HepG2 (cell line): ENCODE data around the gene SEMA3B. TPM values are rescaled to one million over a fixed set of nuclear protein-coding genes. Genes with fewer than 3 reads are reported as not detected.

Experiments used
- AGO2 ChIP-seq: fragments of 200-400 bp; formaldehyde crosslinking; optimal IDR thresholded peaks from 2 replicates; pipeline ENCODE3; 2017; ENCODE audit warnings: mild to moderate bottlenecking, low read depth, low read length, moderate library complexity
- AKAP8 ChIP-seq: sonication (generic); formaldehyde crosslinking; IDR thresholded peaks from 2 replicates; pipeline ENCODE4 v1.5.1; 2020; ENCODE audit warnings: mild to moderate bottlenecking, missing genetic modification reagents
- ATF2 ChIP-seq: sonication (generic); formaldehyde crosslinking; IDR thresholded peaks from 2 replicates; pipeline ENCODE4 v1.4.0; 2020; ENCODE audit warnings: missing genetic modification reagents
- BCL3 ChIP-seq: sonication (generic); formaldehyde crosslinking; IDR thresholded peaks from 2 replicates; pipeline ENCODE4 v1.5.1; 2020; ENCODE audit warnings: mild to moderate bottlenecking, missing genetic modification reagents, moderate library complexity
- DZIP1 ChIP-seq: sonication (generic); formaldehyde crosslinking; IDR thresholded peaks from 2 replicates; pipeline ENCODE4 v1.5.0; 2020; ENCODE audit warnings: mild to moderate bottlenecking, missing genetic modification reagents
- E2F1 ChIP-seq: sonication (generic); formaldehyde crosslinking; IDR thresholded peaks from 2 replicates; pipeline ENCODE4 v1.5.0; 2020; ENCODE audit warnings: missing genetic modification reagents
- EEA1 ChIP-seq: sonication (generic); formaldehyde crosslinking; IDR thresholded peaks from 2 replicates; pipeline ENCODE4 v1.5.1; 2020; ENCODE audit warnings: mild to moderate bottlenecking, missing genetic modification reagents, borderline replicate concordance
- EHMT2 ChIP-seq: fragments of 200-600 bp; sonication (generic); IDR thresholded peaks from 2 replicates; pipeline ENCODE4 v1.7.0; 2017; ENCODE audit warnings: antibody characterized with exemption, low read depth, low read length, borderline replicate concordance
- ELF1 ChIP-seq: sonication (generic); formaldehyde crosslinking; IDR thresholded peaks from 2 replicates; pipeline ENCODE4 v1.4.0; 2020; ENCODE audit warnings: missing genetic modification reagents
- FOXM1 ChIP-seq: sonication (generic); formaldehyde crosslinking; IDR thresholded peaks from 2 replicates; pipeline ENCODE4 v1.5.0; 2020; ENCODE audit warnings: missing genetic modification reagents
- KLF15 ChIP-seq: sonication (generic); formaldehyde crosslinking; IDR thresholded peaks from 2 replicates; pipeline ENCODE4 v1.8.1; 2023; ENCODE audit warnings: borderline replicate concordance, mild to moderate bottlenecking, inconsistent platforms, missing genetic modification reagents, mixed read lengths
- NR2F6 ChIP-seq, 2 experiments: IDR thresholded peaks; 2 replicates each; pipeline ENCODE4 v1.6.1; 2016; ENCODE audit warnings: antibody characterized with exemption in 1 of 2, mild to moderate bottlenecking in 1 of 2
- POLR2G ChIP-seq: fragments of 200-400 bp; formaldehyde crosslinking; IDR thresholded peaks from 2 replicates; pipeline ENCODE4 v1.6.1; 2018; ENCODE audit warnings: mild to moderate bottlenecking, low read depth, low read length, moderate library complexity
- PRPF4 ChIP-seq: fragments of 200-400 bp; formaldehyde crosslinking; IDR thresholded peaks from 2 replicates; pipeline ENCODE4 v1.6.1; 2016; ENCODE audit warnings: low read length, low read depth; ENCODE audit not compliant: poor library complexity, severe bottlenecking
- RNF219 ChIP-seq: sonication (generic); formaldehyde crosslinking; IDR thresholded peaks from 2 replicates; pipeline ENCODE4 v1.5.0; 2020; ENCODE audit warnings: mild to moderate bottlenecking, missing genetic modification reagents
- TCF7L2 ChIP-seq: IDR thresholded peaks from 2 replicates; pipeline ENCODE4 v1.6.1; 2011; ENCODE audit warnings: mild to moderate bottlenecking, low read depth, low read length, moderate library complexity
- TMF1 ChIP-seq: sonication (generic); formaldehyde crosslinking; IDR thresholded peaks from 2 replicates; pipeline ENCODE4 v1.8.1; 2022; ENCODE audit warnings: low read depth, missing genetic modification reagents
- ZNF143 ChIP-seq: sonication (generic); formaldehyde crosslinking; IDR thresholded peaks from 2 replicates; pipeline ENCODE4 v1.4.0; 2020; ENCODE audit warnings: missing genetic modification reagents
- ZNF225 ChIP-seq: sonication (generic); formaldehyde crosslinking; IDR thresholded peaks from 2 replicates; pipeline ENCODE4 v1.4.0; 2020; ENCODE audit warnings: mild to moderate bottlenecking, missing genetic modification reagents
- ZNF292 ChIP-seq: sonication (generic); formaldehyde crosslinking; IDR thresholded peaks from 2 replicates; pipeline ENCODE4 v1.8.1; 2022; ENCODE audit warnings: mild to moderate bottlenecking, low read depth, missing genetic modification reagents, borderline replicate concordance
- ZNF562 ChIP-seq: sonication (generic); formaldehyde crosslinking; IDR thresholded peaks from 2 replicates; pipeline ENCODE4 v1.8.0; 2022; ENCODE audit warnings: missing genetic modification reagents, borderline replicate concordance
- ZNF75D ChIP-seq: sonication (generic); formaldehyde crosslinking; IDR thresholded peaks from 2 replicates; pipeline ENCODE4 v1.8.1; 2023; ENCODE audit warnings: missing genetic modification reagents, mild to moderate bottlenecking, borderline replicate concordance
- ZNF761 ChIP-seq: sonication (generic); formaldehyde crosslinking; conservative IDR thresholded peaks from 2 replicates; pipeline ENCODE4 v1.4.0; 2020; ENCODE audit warnings: mild to moderate bottlenecking, missing genetic modification reagents
- polyA plus RNA-seq, 8 experiments: library from polyadenylated mRNA; depleted of rRNA in 3 of 8; stranded (reverse) in 7 of 8; unstranded in 1 of 8; fragments of >200 nt; fragmentation: Illumina TruSeq in 4 of 8; extraction: Trizol in 4 of 8; gene quantifications; 2 replicates each; pipeline versions ENCODE4 v1.2.1 to v1.2.3, GENCODE V29; 2011 to 2016; ENCODE audit warnings: low read depth in 4 of 8, missing spikeins in 1 of 8, mixed read lengths in 1 of 8; ENCODE audit not compliant: insufficient read depth in 1 of 8
- total RNA-seq, 5 experiments: library from RNA; depleted of rRNA; stranded (reverse); fragments of >200 nt; fragmentation: Illumina TruSeq; extraction: Trizol; gene quantifications; 2 replicates each; pipeline ENCODE4 v1.2.3, GENCODE V29; 2016; ENCODE audit warnings: low read depth in 1 of 5

Gene SEMA3B
- total and polyA plus RNA-seq, 2 of the 13 experiments (the other 11 are each of a cell fraction or from before 2014, with no cell fraction given) = 93.2 to 158 TPM

- no peak for TF ChIP-seq DZIP1
- peak; percentile 26 for TF ChIP-seq POLR2G
- no peak for TF ChIP-seq TMF1
- TF ChIP-seq FOXM1 (CRISPR knock-in tag) = no peak
- peak; percentile 77; the same call in 1 of the 2 replicates for TF ChIP-seq E2F1
- peak; percentile 50 for TF ChIP-seq ATF2 (CRISPR knock-in tag)
- no peak for TF ChIP-seq BCL3 (CRISPR knock-in tag)
- no peak; the same call in 1 of the 2 replicates for TF ChIP-seq ZNF225 (CRISPR knock-in tag)
- no peak for TF ChIP-seq ZNF75D (CRISPR knock-in tag)
- TF ChIP-seq AKAP8 = no peak; the same call in 1 of the 2 replicates
- no peak for TF ChIP-seq AGO2
- no peak for TF ChIP-seq ZNF562
- TF ChIP-seq ZNF292 (CRISPR knock-in tag) = no peak
- no peak for TF ChIP-seq KLF15 (CRISPR knock-in tag)
- TF ChIP-seq PRPF4 = no peak
- no peak for TF ChIP-seq ZNF143 (CRISPR knock-in tag)
- TF ChIP-seq NR2F6 (IDR thresholded peaks at IDR 0.05) = no peak
- TF ChIP-seq NR2F6 (CRISPR knock-in tag; IDR thresholded peaks at IDR 0.05) = no peak
- TF ChIP-seq ELF1 (CRISPR knock-in tag) = 0 out of 2 replicates have a peak, but pooled peaks have one; percentile 2
- 0 out of 2 replicates have a peak, but pooled peaks have one; percentile 17 for TF ChIP-seq ZNF761 (CRISPR knock-in tag)
- no peak for TF ChIP-seq EHMT2
- TF ChIP-seq TCF7L2 = no peak
- TF ChIP-seq RNF219 (CRISPR knock-in tag) = no peak
- TF ChIP-seq EEA1 (CRISPR knock-in tag) = no peak; the same call in 1 of the 2 replicates
Measured at GRCh38 chr3:50299638-50299928, 30.6 kb downstream of the SEMA3B start (continued).
